A549 (cell line): ENCODE measurements around the gene TMEFF2. TPM values are rescaled to one million over a fixed set of nuclear protein-coding genes. Genes with fewer than 3 reads are reported as not detected.

Source experiments
- ATAC-seq, 2 experiments: fragments of 200-7000 bp in 1 of 2; fragments of >200 bp in 1 of 2; cut with Nextera tagmentation in 1 of 2; cut with Tn5 transposase in 1 of 2; 3 replicates each; pipeline versions ENCODE4 v1.8.0 to v1.9.1; 2018 to 2020; ENCODE audit warnings: mild to moderate bottlenecking in 1 of 2, moderate library complexity in 1 of 2
- CTCF ChIA-PET: fragments of 300-600 bp; sonication (Branson Sonifier 250); formaldehyde crosslinking; extraction: SDS; loops from one replicate; lab custom pipeline; 2021; ENCODE audit warnings: antibody characterized with exemption, inconsistent platforms; lab: Yijun Ruan, JAX
- POLR2A ChIA-PET: fragments of 350-600 bp; formaldehyde crosslinking; extraction: SDS; loops from one replicate; lab custom pipeline; 2021; ENCODE audit warnings: antibody characterized with exemption, inconsistent platforms; lab: Yijun Ruan, JAX
- DNase-seq, 2 experiments: peaks; one replicate each; pipeline versions ENCODE4 v3.0.0 to v3.0.0-alpha.2; 2011 to 2016; ENCODE audit warnings: low read depth in 1 of 2, low spot score in 1 of 2
- FAIRE-seq: peaks from 2 replicates; lab custom pipeline; 2011; peaks lifted over from hg19 to GRCh38; lab: Jason Lieb, UNC
- H3K27ac ChIP-seq, 2 experiments: fragments of >200 bp; sonication (Bioruptor Twin); formaldehyde crosslinking; 3 replicates each; pipeline ENCODE4 v1.5.1; 2016 to 2017
- H3K4me1 ChIP-seq: fragments of >200 bp; sonication (Bioruptor Twin); formaldehyde crosslinking; 3 replicates; pipeline ENCODE4 v1.6.1; 2016
- H3K4me2 ChIP-seq: fragments of >200 bp; sonication (Bioruptor Twin); formaldehyde crosslinking; 3 replicates; pipeline ENCODE4 v1.6.1; 2016
- H3K4me3 ChIP-seq: fragments of >200 bp; sonication (Bioruptor Twin); formaldehyde crosslinking; 3 replicates; pipeline ENCODE4 v1.5.1; 2016
- H3K9me3 ChIP-seq: fragments of >200 bp; sonication (Bioruptor Twin); formaldehyde crosslinking; 3 replicates; pipeline ENCODE4 v1.6.1; 2016
- BHLHE40 ChIP-seq: IDR thresholded peaks from 2 replicates; pipeline ENCODE4 v1.6.1; 2012; ENCODE audit warnings: low read depth, low read length, inconsistent platforms
- CHD2 ChIP-seq: fragments of 150-350 bp; IDR thresholded peaks from 2 replicates; pipeline ENCODE4 v1.6.1; 2014; ENCODE audit warnings: low read length; ENCODE audit not compliant: partially characterized antibody
- CHD4 ChIP-seq: fragments of 200-600 bp; sonication (generic); IDR thresholded peaks from 2 replicates; pipeline ENCODE4 v1.6.1; 2016; ENCODE audit warnings: antibody characterized with exemption, mild to moderate bottlenecking, borderline replicate concordance
- EHMT2 ChIP-seq: fragments of 200-600 bp; sonication (generic); IDR thresholded peaks from 2 replicates; pipeline ENCODE4 v1.6.1; 2016; ENCODE audit warnings: antibody characterized with exemption, low read depth, mild to moderate bottlenecking, moderate library complexity
- HDAC2 ChIP-seq: fragments of 200-600 bp; sonication (generic); IDR thresholded peaks from 2 replicates; pipeline ENCODE4 v1.6.1; 2016
- HOXB13 ChIP-seq: fragments of 250-450 bp; sonication (Bioruptor Pico); IDR thresholded peaks from 2 replicates; pipeline ENCODE4 v1.5.0; 2020; ENCODE audit warnings: low read depth, mild to moderate bottlenecking, moderate library complexity
- NR3C1 ChIP-seq: fragments of >200 bp; sonication (Bioruptor Twin); formaldehyde crosslinking; IDR thresholded peaks from 3 replicates; pipeline ENCODE4 v1.6.1; 2017
- PHF8 ChIP-seq: fragments of 200-600 bp; sonication (generic); IDR thresholded peaks from 2 replicates; pipeline ENCODE4 v1.6.1; 2016; ENCODE audit warnings: low read depth, mild to moderate bottlenecking, antibody characterized with exemption, moderate library complexity, borderline replicate concordance
- RAD21 ChIP-seq, 2 experiments: fragments of >200 bp in 1 of 2; sonication (Bioruptor Twin) in 1 of 2; formaldehyde crosslinking in 1 of 2; IDR thresholded peaks in 1 of 2; conservative IDR thresholded peaks in 1 of 2; 2 replicates in 1 of 2; 3 replicates in 1 of 2; pipeline ENCODE4 v1.6.1; 2012 to 2018; ENCODE audit warnings: inconsistent platforms in 1 of 2
- RARB ChIP-seq: fragments of 250-450 bp; sonication (Bioruptor Pico); IDR thresholded peaks from 2 replicates; pipeline ENCODE4 v1.8.0; 2021; ENCODE audit warnings: mild to moderate bottlenecking, moderate library complexity
- SMC3 ChIP-seq: fragments of >200 bp; sonication (Bioruptor Twin); formaldehyde crosslinking; IDR thresholded peaks from 3 replicates; pipeline ENCODE4 v1.6.1; 2018; ENCODE audit warnings: inconsistent platforms
- ZC3H11A ChIP-seq: fragments of 450-650 bp; IDR thresholded peaks from 2 replicates; pipeline ENCODE4 v1.6.1; 2014; ENCODE audit warnings: antibody characterized with exemption, mild to moderate bottlenecking
- ZFP36 ChIP-seq: fragments of 450-650 bp; IDR thresholded peaks from 2 replicates; pipeline ENCODE4 v1.6.1; 2014; ENCODE audit warnings: borderline replicate concordance; ENCODE audit not compliant: partially characterized antibody
- WGBS: methylation state at CpG from one replicate; pipeline ENCODE4 v1.1.6; 2017; ENCODE audit errors: missing lambda C conversion rate; 5-methylcytosine and 5-hydroxymethylcytosine counted together
- polyA plus RNA-seq, 4 experiments: library from polyadenylated mRNA; depleted of rRNA in 3 of 4; stranded (reverse); fragments of >200 nt; fragmentation: RNase III in 1 of 4; extraction: RNeasy Plus Mini Kit Qiagen cat#74134 plus additional on column Dnase treatment in 1 of 4; gene quantifications; 2 replicates in 3 of 4; 3 replicates in 1 of 4; pipeline ENCODE4 v1.2.3, GENCODE V29; 2011 to 2017
- TF ChIP-seq, protein P1 (sequence below): fragments of >200 bp; sonication (Bioruptor Twin); formaldehyde crosslinking; IDR thresholded peaks from 3 replicates; pipeline ENCODE4 v1.5.1; 2016
- TF ChIP-seq, protein P2 (sequence below): fragments of 250-450 bp; sonication (Bioruptor Pico); IDR thresholded peaks from 2 replicates; pipeline ENCODE4 v1.5.0; 2020; ENCODE audit warnings: low read depth, mild to moderate bottlenecking, moderate library complexity
- TF ChIP-seq, protein P3 (sequence below): fragments of 250-450 bp; sonication (Bioruptor Pico); IDR thresholded peaks from 2 replicates; pipeline ENCODE4 v1.5.0; 2021; ENCODE audit warnings: mild to moderate bottlenecking, moderate library complexity, borderline replicate concordance
- TF ChIP-seq, protein P4 (sequence below): fragments of 150-350 bp; IDR thresholded peaks from 2 replicates; pipeline ENCODE4 v1.6.1; 2014; ENCODE audit warnings: low read depth, mild to moderate bottlenecking, low read length
- TF ChIP-seq, protein P5 (sequence below): IDR thresholded peaks from 2 replicates; pipeline ENCODE4 v1.6.1; 2012; ENCODE audit warnings: low read depth, borderline replicate concordance
- TF ChIP-seq, protein P6 (sequence below): fragments of >200 bp; sonication (Bioruptor Twin); formaldehyde crosslinking; IDR thresholded peaks from 3 replicates; pipeline ENCODE4 v1.6.1; 2016

The TMEFF2 gene
- polyA plus RNA-seq, 2 of the 4 experiments (the other 2 are of a cell fraction), result 0.30 to 0.46 TPM

DNA sequence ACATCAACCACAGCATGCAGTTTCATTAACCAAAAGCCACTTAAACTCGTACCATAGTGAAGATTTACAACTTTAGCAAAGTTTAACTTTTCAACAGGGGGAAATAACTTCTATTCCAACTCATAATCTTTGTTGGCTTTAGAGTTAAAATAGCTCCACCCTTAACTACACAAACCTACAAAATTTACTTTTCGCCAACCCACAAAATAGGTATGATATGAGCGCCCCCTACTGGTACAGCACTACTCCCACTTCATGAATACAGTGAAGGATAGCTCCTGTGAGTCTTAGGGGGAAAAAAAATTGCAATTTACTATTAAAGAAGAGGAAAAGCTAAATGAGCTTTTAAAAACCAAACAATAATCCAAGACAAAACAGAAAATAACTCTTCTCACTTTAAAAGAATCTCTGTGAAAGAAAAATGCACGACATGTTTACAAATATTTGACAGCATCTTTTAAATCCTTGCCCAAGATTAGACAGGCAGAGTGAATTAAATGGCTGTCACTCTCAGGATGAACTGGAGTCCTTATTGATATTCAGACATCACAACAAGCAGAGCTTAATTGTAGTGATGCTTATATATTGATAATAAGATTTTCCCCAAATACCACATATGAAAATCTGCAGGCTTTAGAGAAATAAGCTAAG is 32.2 kb downstream of the TMEFF2 start:
- FAIRE-seq (peak; percentile 89), ATAC-seq (peak; percentile 87 to 93; a peak in 5 of 6 replicates), DNase-seq (peak; percentile 4 to 64)
- peak overlapping the region; percentile 54 for H3K4me2 ChIP-seq
- ChIA-PET CTCF (interaction anchor here (0.6 to 5.8 kb wide), 60 partner anchors 8 to 990 kb away, joined by 3 to 227 read pairs (median 4); partner anchors contain the start of genes CAVIN2 and TMEFF2), POLR2A (interaction anchor here (1.7 kb wide), 1 partner anchor 350 kb away, joined by 7 read pairs; no protein-coding TSS in a partner anchor)
- TF ChIP-seq RAD21 (conservative IDR thresholded peaks at IDR 0.05 in 1 of 2, IDR thresholded peaks at IDR 0.05 in 1 of 2) (peak; percentile 97), SMC3 (peak; percentile 98), ZC3H11A (no peak)
- TF ChIP-seq, protein P1, sequence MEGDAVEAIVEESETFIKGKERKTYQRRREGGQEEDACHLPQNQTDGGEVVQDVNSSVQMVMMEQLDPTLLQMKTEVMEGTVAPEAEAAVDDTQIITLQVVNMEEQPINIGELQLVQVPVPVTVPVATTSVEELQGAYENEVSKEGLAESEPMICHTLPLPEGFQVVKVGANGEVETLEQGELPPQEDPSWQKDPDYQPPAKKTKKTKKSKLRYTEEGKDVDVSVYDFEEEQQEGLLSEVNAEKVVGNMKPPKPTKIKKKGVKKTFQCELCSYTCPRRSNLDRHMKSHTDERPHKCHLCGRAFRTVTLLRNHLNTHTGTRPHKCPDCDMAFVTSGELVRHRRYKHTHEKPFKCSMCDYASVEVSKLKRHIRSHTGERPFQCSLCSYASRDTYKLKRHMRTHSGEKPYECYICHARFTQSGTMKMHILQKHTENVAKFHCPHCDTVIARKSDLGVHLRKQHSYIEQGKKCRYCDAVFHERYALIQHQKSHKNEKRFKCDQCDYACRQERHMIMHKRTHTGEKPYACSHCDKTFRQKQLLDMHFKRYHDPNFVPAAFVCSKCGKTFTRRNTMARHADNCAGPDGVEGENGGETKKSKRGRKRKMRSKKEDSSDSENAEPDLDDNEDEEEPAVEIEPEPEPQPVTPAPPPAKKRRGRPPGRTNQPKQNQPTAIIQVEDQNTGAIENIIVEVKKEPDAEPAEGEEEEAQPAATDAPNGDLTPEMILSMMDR, result peak; percentile 97
- TF ChIP-seq, protein P2, sequence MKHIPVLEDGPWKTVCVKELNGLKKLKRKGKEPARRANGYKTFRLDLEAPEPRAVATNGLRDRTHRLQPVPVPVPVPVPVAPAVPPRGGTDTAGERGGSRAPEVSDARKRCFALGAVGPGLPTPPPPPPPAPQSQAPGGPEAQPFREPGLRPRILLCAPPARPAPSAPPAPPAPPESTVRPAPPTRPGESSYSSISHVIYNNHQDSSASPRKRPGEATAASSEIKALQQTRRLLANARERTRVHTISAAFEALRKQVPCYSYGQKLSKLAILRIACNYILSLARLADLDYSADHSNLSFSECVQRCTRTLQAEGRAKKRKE (CRISPR knock-in tag), result no peak
- peaks cover 5% of the 10 kb centered on the region; the same call in 1 of the 3 replicates for H3K4me1 ChIP-seq
- WGBS, result 5% methylated on average over 4 of the region's 4 CpGs
- H3K27ac ChIP-seq, result peak overlapping the region; percentile 1 to 21; a peak in 2 of 6 replicates
- no peaks in the 10 kb centered on the region for H3K9me3 ChIP-seq
- no peak overlapping the region for H3K4me3 ChIP-seq

DNA sequence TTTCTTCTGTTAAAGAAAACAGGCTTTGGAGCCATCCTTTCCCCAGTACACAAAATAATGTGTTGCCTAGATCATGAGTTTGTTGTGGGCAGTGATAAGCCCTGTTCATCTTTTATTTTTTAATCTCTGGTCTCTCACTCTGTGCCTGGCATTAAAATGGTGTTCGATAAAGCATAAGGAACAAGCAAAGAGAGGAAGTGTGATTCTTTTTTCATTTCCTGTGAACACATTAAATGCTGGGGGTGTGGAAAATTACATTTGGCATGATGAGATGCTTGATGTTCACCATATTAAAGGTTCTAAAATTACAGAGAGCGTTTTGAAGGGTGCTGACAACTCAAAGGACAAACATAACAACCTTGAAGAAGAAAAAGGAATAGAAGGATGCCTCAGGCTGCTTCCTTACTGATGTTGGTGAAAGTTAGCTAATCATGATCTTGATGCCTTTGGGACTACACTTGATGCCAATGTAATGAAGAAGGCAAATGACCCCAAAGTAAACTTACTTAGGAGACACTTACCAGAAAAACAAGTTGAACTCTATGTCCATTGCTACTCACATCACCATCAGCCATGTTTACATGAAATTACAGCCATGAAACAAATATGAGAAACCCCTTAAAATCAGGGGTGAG is 33.0 kb downstream of the TMEFF2 start:
- ChIA-PET CTCF (interaction anchor here (0.6 to 5.8 kb wide), 58 partner anchors 7 to 989 kb away, joined by 3 to 227 read pairs (median 4); partner anchors contain the start of genes CAVIN2 and TMEFF2), POLR2A (interaction anchor here (1.7 kb wide), 1 partner anchor 350 kb away, joined by 7 read pairs; no protein-coding TSS in a partner anchor)
- FAIRE-seq, result no peak
- DNase-seq, result no peak
- H3K4me3 ChIP-seq, result no peak overlapping the region
- peak overlapping the region; percentile 54 for H3K4me2 ChIP-seq
- ATAC-seq, result no peak
- WGBS, result 59% methylated on average over 2 of the region's 2 CpGs
- TF ChIP-seq ZFP36, result no peak
- TF ChIP-seq, protein P3, sequence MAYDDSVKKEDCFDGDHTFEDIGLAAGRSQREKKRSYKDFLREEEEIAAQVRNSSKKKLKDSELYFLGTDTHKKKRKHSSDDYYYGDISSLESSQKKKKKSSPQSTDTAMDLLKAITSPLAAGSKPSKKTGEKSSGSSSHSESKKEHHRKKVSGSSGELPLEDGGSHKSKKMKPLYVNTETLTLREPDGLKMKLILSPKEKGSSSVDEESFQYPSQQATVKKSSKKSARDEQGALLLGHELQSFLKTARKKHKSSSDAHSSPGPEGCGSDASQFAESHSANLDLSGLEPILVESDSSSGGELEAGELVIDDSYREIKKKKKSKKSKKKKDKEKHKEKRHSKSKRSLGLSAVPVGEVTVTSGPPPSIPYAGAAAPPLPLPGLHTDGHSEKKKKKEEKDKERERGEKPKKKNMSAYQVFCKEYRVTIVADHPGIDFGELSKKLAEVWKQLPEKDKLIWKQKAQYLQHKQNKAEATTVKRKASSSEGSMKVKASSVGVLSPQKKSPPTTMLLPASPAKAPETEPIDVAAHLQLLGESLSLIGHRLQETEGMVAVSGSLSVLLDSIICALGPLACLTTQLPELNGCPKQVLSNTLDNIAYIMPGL (CRISPR knock-in tag), result no peak
- no peak for TF ChIP-seq CHD2
- no peak for TF ChIP-seq HOXB13 (CRISPR knock-in tag)
- TF ChIP-seq HDAC2, result no peak
- TF ChIP-seq RARB, result no peak
- H3K9me3 ChIP-seq, result no peaks in the 10 kb centered on the region
- peaks cover 5% of the 10 kb centered on the region; the same call in 1 of the 3 replicates for H3K4me1 ChIP-seq
- peak overlapping the region; percentile 1 to 21; a peak in 2 of 6 replicates for H3K27ac ChIP-seq

DNA sequence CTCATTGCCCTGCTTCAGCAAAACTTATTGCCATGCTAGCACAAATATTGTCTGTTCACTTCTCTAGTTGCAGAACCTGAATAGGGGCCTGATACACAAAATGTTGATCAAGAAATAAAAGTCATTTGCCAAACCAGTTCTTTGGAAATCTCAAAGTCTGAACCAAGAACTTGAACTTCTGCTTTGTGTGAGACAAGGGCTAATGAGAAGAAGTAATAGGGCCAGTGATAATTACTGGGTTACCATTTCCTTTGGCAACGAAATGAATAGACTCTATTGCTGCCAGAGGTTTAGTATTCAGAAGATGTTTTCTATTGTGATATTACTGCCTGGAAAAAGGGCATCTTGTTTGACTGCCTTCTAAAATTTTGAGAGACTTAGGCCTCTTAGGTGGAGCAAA is 35.0 kb downstream of the TMEFF2 start:
- FAIRE-seq (no peak), ATAC-seq (no peak), DNase-seq (no peak)
- Histone ChIP-seq H3K4me1 (peaks cover 5% of the 10 kb centered on the region; the same call in 1 of the 3 replicates), H3K4me2 (no peak overlapping the region), H3K27ac (no peak overlapping the region), H3K4me3 (no peak overlapping the region), H3K9me3 (no peaks in the 10 kb centered on the region)
- WGBS, result 70% methylated on average over 1 of the region's 1 CpG
- CTCF ChIA-PET, result interaction anchor here (0.7 to 5.8 kb wide), 2 partner anchors 345 to 598 kb away, joined by 3 to 227 read pairs; no protein-coding TSS in a partner anchor
- POLR2A ChIA-PET, result no interaction called here
- TF ChIP-seq, protein P4, sequence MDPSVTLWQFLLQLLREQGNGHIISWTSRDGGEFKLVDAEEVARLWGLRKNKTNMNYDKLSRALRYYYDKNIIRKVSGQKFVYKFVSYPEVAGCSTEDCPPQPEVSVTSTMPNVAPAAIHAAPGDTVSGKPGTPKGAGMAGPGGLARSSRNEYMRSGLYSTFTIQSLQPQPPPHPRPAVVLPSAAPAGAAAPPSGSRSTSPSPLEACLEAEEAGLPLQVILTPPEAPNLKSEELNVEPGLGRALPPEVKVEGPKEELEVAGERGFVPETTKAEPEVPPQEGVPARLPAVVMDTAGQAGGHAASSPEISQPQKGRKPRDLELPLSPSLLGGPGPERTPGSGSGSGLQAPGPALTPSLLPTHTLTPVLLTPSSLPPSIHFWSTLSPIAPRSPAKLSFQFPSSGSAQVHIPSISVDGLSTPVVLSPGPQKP, result no peak
- TF ChIP-seq, protein P5, sequence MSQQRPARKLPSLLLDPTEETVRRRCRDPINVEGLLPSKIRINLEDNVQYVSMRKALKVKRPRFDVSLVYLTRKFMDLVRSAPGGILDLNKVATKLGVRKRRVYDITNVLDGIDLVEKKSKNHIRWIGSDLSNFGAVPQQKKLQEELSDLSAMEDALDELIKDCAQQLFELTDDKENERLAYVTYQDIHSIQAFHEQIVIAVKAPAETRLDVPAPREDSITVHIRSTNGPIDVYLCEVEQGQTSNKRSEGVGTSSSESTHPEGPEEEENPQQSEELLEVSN, result no peak
- no peak for TF ChIP-seq CHD4
- TF ChIP-seq, protein P3 (CRISPR knock-in tag), result no peak
- no peak for TF ChIP-seq PHF8
- no peak for TF ChIP-seq NR3C1
- no peak for TF ChIP-seq EHMT2
- TF ChIP-seq, protein P6, sequence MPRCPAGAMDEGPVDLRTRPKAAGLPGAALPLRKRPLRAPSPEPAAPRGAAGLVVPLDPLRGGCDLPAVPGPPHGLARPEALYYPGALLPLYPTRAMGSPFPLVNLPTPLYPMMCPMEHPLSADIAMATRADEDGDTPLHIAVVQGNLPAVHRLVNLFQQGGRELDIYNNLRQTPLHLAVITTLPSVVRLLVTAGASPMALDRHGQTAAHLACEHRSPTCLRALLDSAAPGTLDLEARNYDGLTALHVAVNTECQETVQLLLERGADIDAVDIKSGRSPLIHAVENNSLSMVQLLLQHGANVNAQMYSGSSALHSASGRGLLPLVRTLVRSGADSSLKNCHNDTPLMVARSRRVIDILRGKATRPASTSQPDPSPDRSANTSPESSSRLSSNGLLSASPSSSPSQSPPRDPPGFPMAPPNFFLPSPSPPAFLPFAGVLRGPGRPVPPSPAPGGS, result no peak
- no peak for TF ChIP-seq BHLHE40
